HEK293 (cell line): ENCODE measurements around the gene MPP7.

Experiments used
- CTCF ChIA-PET: fragments of 350-600 bp; formaldehyde crosslinking; extraction: SDS; loops from one replicate; lab custom pipeline; 2021; ENCODE audit warnings: antibody characterized with exemption; lab: Yijun Ruan, JAX
- POLR2A ChIA-PET: fragments of 300-600 bp; formaldehyde crosslinking; extraction: SDS; loops from one replicate; lab custom pipeline; 2020; ENCODE audit warnings: antibody characterized with exemption, inconsistent platforms; lab: Yijun Ruan, JAX
- H3K27ac ChIP-seq: fragments of 200-500 bp; sonication (Bioruptor generic); 2 replicates; pipeline ENCODE4 v1.5.1; 2014; ENCODE audit warnings: low read depth, low read length, control low read depth, inconsistent platforms; ENCODE audit errors: extremely low read depth
- H3K36me3 ChIP-seq, 2 experiments: fragments of 200-500 bp in 1 of 2; sonication (Bioruptor generic) in 1 of 2; 1 replicate in 1 of 2; 2 replicates in 1 of 2; pipeline ENCODE4 v1.5.1; 2014 to 2017; ENCODE audit warnings: inconsistent platforms in 2 of 2, low read length in 2 of 2; ENCODE audit not compliant: control insufficient read depth in 2 of 2, insufficient read depth in 1 of 2
- H3K4me1 ChIP-seq: fragments of 200-500 bp; sonication (Bioruptor generic); 2 replicates; pipeline ENCODE4 v1.5.1; 2014; ENCODE audit warnings: mild to moderate bottlenecking, low read length, inconsistent platforms; ENCODE audit not compliant: control insufficient read depth, insufficient read depth
- H3K4me3 ChIP-seq: 2 replicates; pipeline ENCODE4 v1.5.1; 2011; ENCODE audit warnings: low read depth, mild to moderate bottlenecking, control low read depth, low read length, moderate library complexity
- H3K9me3 ChIP-seq: fragments of 200-500 bp; sonication (Bioruptor generic); 2 replicates; pipeline ENCODE4 v1.5.1; 2014; ENCODE audit warnings: low read depth, low read length, inconsistent platforms; ENCODE audit not compliant: control insufficient read depth, insufficient read depth
- EGR2 ChIP-seq: fragments of 450-650 bp; formaldehyde crosslinking; IDR thresholded peaks from 2 replicates; pipeline ENCODE4 v1.5.1; 2016; ENCODE audit warnings: low read depth, missing biosample characterization, missing genetic modification characterization
- HIC1 ChIP-seq: fragments of 450-650 bp; formaldehyde crosslinking; IDR thresholded peaks from 2 replicates; pipeline ENCODE4 v1.5.1; 2016; ENCODE audit warnings: missing biosample characterization, missing genetic modification characterization
- OSR2 ChIP-seq: fragments of 450-650 bp; formaldehyde crosslinking; IDR thresholded peaks from 2 replicates; pipeline ENCODE4 v1.5.1; 2016; ENCODE audit warnings: missing biosample characterization, missing genetic modification characterization
- YY1 ChIP-seq: fragments of 450-650 bp; formaldehyde crosslinking; IDR thresholded peaks from 2 replicates; pipeline ENCODE4 v1.5.1; 2018; ENCODE audit warnings: missing biosample characterization, missing genetic modification characterization
- ZBTB48 ChIP-seq: fragments of 450-650 bp; formaldehyde crosslinking; IDR thresholded peaks from 2 replicates; pipeline ENCODE4 v1.5.1; 2016; ENCODE audit warnings: missing biosample characterization, missing genetic modification characterization
- ZBTB49 ChIP-seq: fragments of 450-650 bp; formaldehyde crosslinking; IDR thresholded peaks from 2 replicates; pipeline ENCODE4 v1.5.1; 2016; ENCODE audit warnings: missing biosample characterization, missing genetic modification characterization, low read depth
- ZBTB7A ChIP-seq: fragments of 450-650 bp; formaldehyde crosslinking; IDR thresholded peaks from 2 replicates; pipeline ENCODE4 v1.5.1; 2016; ENCODE audit warnings: low read depth, missing biosample characterization, missing genetic modification characterization
- ZIC2 ChIP-seq: fragments of 450-650 bp; formaldehyde crosslinking; IDR thresholded peaks from 2 replicates; pipeline ENCODE4 v1.5.1; 2016; ENCODE audit warnings: missing biosample characterization, missing genetic modification characterization
- ZNF202 ChIP-seq: fragments of 450-650 bp; formaldehyde crosslinking; IDR thresholded peaks from 2 replicates; pipeline ENCODE4 v1.5.1; 2016; ENCODE audit warnings: missing biosample characterization, missing genetic modification characterization, borderline replicate concordance
- ZNF23 ChIP-seq: fragments of 450-650 bp; formaldehyde crosslinking; IDR thresholded peaks from 2 replicates; pipeline ENCODE4 v1.5.1; 2016; ENCODE audit warnings: missing biosample characterization, missing genetic modification characterization, borderline replicate concordance
- ZNF394 ChIP-seq: fragments of 450-650 bp; formaldehyde crosslinking; IDR thresholded peaks from 2 replicates; pipeline ENCODE4 v1.5.1; 2016; ENCODE audit warnings: missing biosample characterization, missing genetic modification characterization, mild to moderate bottlenecking, moderate library complexity, borderline replicate concordance
- ZNF558 ChIP-seq: fragments of 450-650 bp; formaldehyde crosslinking; IDR thresholded peaks from 2 replicates; pipeline ENCODE4 v1.5.1; 2016; ENCODE audit warnings: missing biosample characterization, missing genetic modification characterization
- ZNF560 ChIP-seq: fragments of 450-650 bp; formaldehyde crosslinking; IDR thresholded peaks from 2 replicates; pipeline ENCODE4 v1.5.1; 2017; ENCODE audit warnings: missing biosample characterization, missing genetic modification characterization, borderline replicate concordance
- ZNF600 ChIP-seq: fragments of 450-650 bp; formaldehyde crosslinking; IDR thresholded peaks from 2 replicates; pipeline ENCODE4 v1.5.1; 2016; ENCODE audit warnings: missing biosample characterization, missing genetic modification characterization
- ZNF621 ChIP-seq: fragments of 450-650 bp; formaldehyde crosslinking; IDR thresholded peaks from 2 replicates; pipeline ENCODE4 v1.5.1; 2017; ENCODE audit warnings: missing biosample characterization, missing genetic modification characterization
- ZNF777 ChIP-seq: fragments of 450-650 bp; formaldehyde crosslinking; IDR thresholded peaks from 2 replicates; pipeline ENCODE4 v1.5.1; 2017; ENCODE audit warnings: missing biosample characterization, missing genetic modification characterization, borderline replicate concordance
- ZSCAN18 ChIP-seq: fragments of 450-650 bp; formaldehyde crosslinking; IDR thresholded peaks from 2 replicates; pipeline ENCODE4 v1.5.1; 2016; ENCODE audit warnings: missing biosample characterization, missing genetic modification characterization
- TF ChIP-seq, protein P1 (sequence below): IDR thresholded peaks from 2 replicates; pipeline ENCODE4 v1.6.1; 2011; ENCODE audit warnings: mild to moderate bottlenecking, low read depth, low read length, borderline replicate concordance
- TF ChIP-seq, protein P2 (sequence below): fragments of 450-650 bp; formaldehyde crosslinking; IDR thresholded peaks from 2 replicates; pipeline ENCODE4 v1.5.1; 2016; ENCODE audit warnings: missing biosample characterization, missing genetic modification characterization, borderline replicate concordance

MPP7 gene

GRCh38 chr10:28266449-28267224 is 36.2 kb downstream of the MPP7 start:
- TF ChIP-seq EGR2 (tag by site-specific recombination) (no peak), YY1 (tag by site-specific recombination) (no peak), ZNF394 (no peak), ZSCAN18 (tag by site-specific recombination) (no peak), OSR2 (no peak), ZNF558 (tag by site-specific recombination) (no peak), ZIC2 (no peak), ZNF777 (tag by site-specific recombination) (no peak)
- TF ChIP-seq, protein P1, sequence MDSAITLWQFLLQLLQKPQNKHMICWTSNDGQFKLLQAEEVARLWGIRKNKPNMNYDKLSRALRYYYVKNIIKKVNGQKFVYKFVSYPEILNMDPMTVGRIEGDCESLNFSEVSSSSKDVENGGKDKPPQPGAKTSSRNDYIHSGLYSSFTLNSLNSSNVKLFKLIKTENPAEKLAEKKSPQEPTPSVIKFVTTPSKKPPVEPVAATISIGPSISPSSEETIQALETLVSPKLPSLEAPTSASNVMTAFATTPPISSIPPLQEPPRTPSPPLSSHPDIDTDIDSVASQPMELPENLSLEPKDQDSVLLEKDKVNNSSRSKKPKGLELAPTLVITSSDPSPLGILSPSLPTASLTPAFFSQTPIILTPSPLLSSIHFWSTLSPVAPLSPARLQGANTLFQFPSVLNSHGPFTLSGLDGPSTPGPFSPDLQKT, result no peak
- TF ChIP-seq, protein P2, sequence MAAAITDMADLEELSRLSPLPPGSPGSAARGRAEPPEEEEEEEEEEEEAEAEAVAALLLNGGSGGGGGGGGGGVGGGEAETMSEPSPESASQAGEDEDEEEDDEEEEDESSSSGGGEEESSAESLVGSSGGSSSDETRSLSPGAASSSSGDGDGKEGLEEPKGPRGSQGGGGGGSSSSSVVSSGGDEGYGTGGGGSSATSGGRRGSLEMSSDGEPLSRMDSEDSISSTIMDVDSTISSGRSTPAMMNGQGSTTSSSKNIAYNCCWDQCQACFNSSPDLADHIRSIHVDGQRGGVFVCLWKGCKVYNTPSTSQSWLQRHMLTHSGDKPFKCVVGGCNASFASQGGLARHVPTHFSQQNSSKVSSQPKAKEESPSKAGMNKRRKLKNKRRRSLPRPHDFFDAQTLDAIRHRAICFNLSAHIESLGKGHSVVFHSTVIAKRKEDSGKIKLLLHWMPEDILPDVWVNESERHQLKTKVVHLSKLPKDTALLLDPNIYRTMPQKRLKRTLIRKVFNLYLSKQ (tag by site-specific recombination), result no peak
- Histone ChIP-seq H3K4me3 (no peak overlapping the region), H3K27ac (no peak overlapping the region), H3K36me3 (no peaks in the 10 kb centered on the region), H3K9me3 (no peaks in the 10 kb centered on the region), H3K4me1 (no peaks in the 10 kb centered on the region)
- ChIA-PET CTCF (interaction anchor here (0.7 to 1.4 kb wide), 3 partner anchors 25 to 273 kb away, joined by 3 to 4 read pairs (median 3); no protein-coding TSS in a partner anchor), POLR2A (interaction anchor here (1.3 kb wide), 1 partner anchor 36 kb away, joined by 3 read pairs; the partner anchor contains the start of gene MPP7)

- ChIA-PET POLR2A (no interaction called here), CTCF (interaction anchor here (0.7 to 1.1 kb wide), 2 partner anchors 119 to 131 kb away, joined by 4 to 9 read pairs; no protein-coding TSS in a partner anchor)
Observed at GRCh38 chr10:28263136-28263857, 39.6 kb downstream of the MPP7 start.

GRCh38 chr10:28256776-28257175 is 46.1 kb downstream of the MPP7 start:
- no peaks in the 10 kb centered on the region for H3K36me3 ChIP-seq
- no peaks in the 10 kb centered on the region for H3K9me3 ChIP-seq
- no peak overlapping the region for H3K27ac ChIP-seq
- POLR2A ChIA-PET, result no interaction called here
- H3K4me1 ChIP-seq, result peaks cover 9% of the 10 kb centered on the region
- no peak overlapping the region for H3K4me3 ChIP-seq
- CTCF ChIA-PET, result interaction anchor here (0.8 to 1.4 kb wide), 2 partner anchors 43 to 126 kb away, joined by 3 to 4 read pairs; no protein-coding TSS in a partner anchor
- no peak for TF ChIP-seq HIC1
- TF ChIP-seq ZNF23 (tag by site-specific recombination), result no peak
- TF ChIP-seq ZNF202, result no peak
- no peak for TF ChIP-seq ZSCAN18 (tag by site-specific recombination)
- TF ChIP-seq ZBTB49 (tag by site-specific recombination), result no peak
- TF ChIP-seq ZBTB7A (tag by site-specific recombination), result no peak
- TF ChIP-seq ZBTB48 (tag by site-specific recombination), result no peak
- TF ChIP-seq ZNF600 (tag by site-specific recombination), result no peak
- TF ChIP-seq ZNF621 (tag by site-specific recombination), result no peak

More at GRCh38 chr10:28263136-28263857, 39.6 kb downstream of the MPP7 start:
- Histone ChIP-seq H3K27ac (no peak overlapping the region), H3K36me3 (no peaks in the 10 kb centered on the region), H3K9me3 (no peaks in the 10 kb centered on the region), H3K4me1 (no peaks in the 10 kb centered on the region), H3K4me3 (no peak overlapping the region)
- no peak for TF ChIP-seq ZNF560 (tag by site-specific recombination)
